Activated gamma-delta T cell (primary cell): ENCODE results near the gene AHSG.

Experiments
- DNase-seq: peaks from one replicate; lab custom pipeline; 2025; lab: John Stamatoyannopoulos, UW

AHSG gene

DNA sequence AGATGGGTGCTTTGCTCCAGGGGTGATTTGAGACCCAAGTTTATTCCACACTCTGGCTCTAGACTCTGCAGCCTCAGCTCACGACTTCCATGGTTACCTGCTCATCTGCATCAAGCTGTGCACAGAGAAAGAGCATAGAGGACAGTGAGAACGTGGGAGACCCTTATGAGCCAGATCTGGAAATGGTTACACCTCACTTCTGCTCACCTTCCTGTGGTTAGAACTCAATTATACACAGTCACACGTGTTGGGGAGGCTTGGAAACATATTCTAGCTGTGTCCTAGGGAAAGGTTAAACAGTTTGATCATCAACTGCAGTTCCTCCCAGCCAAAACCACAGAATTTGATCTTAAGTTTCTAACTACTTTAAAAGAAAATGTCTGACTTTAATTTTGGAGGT, 29.2 kb downstream of the AHSG start:
- DNase-seq, result no peak

DNA sequence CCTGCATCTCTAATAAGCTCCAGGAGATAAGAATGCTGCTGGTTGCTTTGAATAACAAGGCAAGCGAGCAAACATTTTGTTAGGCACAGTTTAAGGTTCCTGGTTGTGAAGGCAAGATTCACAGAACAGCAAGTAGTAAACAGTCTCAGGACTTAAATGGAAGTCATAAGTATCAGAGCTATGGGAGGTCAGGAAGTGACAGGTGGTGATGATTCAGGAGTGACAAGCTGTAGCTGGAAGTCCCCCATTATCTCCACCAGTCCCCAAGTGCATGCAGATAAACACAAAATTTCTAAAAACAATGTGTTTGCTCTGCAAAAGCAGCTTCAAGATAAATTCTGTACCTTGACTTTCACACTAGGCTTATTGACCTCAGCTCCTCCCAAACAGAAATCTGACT, 30.6 kb downstream of the AHSG start:
- DNase-seq, result no peak

DNA sequence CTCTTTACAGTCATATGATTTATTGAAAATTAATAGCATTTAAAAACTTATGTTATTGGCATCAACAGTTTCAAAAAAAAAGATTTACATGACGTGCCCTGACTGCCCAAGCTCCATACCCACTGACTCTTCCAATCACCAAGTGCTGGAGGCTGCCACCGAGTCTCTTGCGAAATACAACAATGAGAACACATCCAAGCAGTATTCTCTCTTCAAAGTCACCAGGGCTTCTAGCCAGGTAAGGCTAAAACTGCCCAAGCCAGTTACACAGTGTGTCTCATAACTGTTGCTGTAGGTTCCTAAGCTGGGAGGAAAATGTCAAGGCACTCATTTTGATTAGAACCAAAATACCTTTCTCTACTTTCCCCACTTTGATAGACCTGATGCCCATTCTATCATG, 31.8 kb downstream of the AHSG start:
- DNase-seq, result no peak

DNA sequence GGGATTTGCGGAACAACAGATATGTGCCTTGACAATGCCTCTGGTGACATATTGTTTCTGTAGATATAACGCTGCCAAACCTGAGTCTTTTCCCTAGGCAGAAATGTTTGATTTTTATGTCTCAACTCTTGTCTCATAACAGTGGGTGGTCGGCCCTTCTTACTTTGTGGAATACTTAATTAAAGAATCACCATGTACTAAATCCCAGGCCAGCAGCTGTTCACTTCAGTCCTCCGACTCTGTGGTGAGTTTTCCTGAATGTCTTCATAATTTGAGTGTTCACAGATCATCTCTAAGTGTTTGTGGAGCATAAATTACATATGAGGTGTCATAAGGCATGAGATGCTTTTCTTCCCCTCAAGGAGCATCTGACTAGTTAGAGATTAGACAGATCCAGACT, 33.2 kb downstream of the AHSG start:
- DNase-seq, result no peak

DNA sequence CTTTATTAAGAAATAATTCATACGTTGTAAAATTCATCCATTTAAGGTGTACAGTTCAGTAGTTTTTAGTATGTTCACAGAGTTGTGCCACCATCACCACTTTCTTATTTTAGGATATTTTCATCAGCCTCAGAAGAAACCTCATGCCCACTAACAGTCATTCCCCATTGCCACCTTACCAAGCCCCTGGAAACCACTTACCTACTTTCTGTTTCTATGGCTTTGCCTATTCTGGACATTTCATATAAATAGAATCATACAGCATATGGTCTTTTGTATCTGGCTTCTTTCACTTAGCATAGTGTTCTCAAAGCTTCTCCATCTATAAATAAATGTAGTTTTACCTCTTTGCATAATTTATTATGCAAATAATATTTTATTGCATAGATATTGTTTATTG, 34.0 kb downstream of the AHSG start:
- DNase-seq, result no peak

DNA sequence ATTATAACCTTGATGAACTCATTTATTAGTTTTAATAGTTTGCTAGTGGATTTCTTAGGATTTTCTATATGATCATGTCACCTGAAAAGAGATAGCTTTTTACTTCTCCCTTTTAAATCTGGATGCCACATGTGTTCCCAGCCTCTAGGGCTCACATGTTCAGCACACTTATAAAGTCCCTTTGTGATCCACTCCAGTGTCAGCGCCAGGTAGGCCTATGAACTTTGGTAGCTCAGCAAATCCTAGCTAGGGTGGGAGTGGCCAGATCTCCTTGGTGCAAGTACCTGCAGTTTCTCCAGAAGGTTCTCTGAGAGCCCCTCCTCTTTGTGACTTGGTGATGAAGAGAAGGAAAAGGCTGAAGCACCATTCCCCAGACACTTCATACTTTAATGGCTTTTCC, 36.0 kb downstream of the AHSG start:
- DNase-seq, result no peak

DNA sequence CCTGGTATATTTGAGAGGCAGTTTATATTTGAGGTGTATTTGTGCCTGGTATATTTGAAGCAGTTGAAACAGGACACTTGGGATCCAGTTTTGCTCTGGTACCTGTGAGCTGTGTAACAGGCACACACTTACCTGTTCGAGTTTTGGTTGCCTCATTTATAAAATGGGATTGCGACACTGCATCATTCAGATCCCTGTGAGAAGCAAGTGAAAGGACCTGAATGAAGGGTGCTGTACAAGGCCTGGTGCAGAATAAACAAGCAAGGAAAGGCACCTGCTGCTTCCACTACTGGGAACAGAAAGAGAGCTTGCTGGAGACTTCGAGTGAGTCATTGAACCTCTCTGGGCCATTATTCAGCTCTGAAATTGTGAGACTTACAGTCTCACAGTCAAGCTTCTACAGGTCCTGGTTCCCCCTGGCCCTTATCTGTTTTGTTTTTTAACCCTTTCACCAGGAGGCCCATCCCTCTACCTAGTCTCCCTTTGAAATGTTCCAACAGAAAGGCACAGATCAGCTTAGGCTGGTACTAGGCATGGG, 38.9 kb downstream of the AHSG start:
- DNase-seq, result no peak

DNA sequence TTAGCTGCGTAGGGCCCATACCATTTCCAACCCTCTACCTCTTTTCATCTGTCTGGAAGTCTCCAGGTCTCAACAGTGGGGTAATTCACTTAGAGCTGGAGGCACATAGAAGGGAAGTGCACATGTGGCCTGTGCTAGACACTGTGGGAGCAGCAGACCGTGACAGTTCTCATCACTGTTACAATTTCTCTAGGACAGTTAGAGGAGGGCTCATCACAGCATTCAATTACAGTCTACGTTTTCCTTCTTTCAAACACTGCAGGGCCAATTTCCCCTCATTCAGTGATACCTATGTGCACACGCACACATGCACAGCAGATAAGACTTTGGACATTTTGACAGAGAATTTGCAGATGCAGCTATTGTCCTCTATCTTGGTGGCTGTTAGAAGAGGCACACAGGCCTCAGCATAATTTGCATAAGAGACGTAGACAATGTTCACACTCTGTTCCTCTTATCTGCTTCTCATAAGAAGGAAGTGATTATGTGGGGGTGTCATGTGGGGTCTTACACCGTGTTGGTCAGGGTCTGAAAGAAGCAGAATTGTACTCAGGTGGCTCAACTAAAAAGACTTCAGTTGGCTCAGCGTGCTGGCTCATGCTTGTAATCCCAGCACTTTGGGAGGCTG, 40.3 kb downstream of the AHSG start:
- DNase-seq, result no peak

DNA sequence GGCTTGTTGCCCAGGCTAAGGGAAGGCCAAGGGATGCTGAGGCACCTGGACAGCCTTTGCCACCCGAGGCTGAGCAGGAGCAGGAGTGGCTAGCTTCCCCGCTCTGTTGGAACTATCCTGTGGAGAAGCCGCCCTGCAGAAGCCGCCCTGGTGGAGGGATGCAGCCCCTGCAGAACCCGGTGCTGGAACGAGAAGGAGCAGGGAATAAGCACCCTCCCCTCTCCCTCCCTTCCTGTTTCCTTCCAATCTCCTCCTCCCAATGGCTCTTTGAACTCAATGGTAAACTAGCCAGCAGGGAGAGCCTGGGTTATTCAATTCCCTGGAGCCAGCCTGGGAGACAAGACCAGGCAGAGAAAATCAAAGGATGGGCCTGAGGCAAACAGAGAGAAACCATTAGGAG, 41.1 kb downstream of the AHSG start:
- DNase-seq, result no peak

DNA sequence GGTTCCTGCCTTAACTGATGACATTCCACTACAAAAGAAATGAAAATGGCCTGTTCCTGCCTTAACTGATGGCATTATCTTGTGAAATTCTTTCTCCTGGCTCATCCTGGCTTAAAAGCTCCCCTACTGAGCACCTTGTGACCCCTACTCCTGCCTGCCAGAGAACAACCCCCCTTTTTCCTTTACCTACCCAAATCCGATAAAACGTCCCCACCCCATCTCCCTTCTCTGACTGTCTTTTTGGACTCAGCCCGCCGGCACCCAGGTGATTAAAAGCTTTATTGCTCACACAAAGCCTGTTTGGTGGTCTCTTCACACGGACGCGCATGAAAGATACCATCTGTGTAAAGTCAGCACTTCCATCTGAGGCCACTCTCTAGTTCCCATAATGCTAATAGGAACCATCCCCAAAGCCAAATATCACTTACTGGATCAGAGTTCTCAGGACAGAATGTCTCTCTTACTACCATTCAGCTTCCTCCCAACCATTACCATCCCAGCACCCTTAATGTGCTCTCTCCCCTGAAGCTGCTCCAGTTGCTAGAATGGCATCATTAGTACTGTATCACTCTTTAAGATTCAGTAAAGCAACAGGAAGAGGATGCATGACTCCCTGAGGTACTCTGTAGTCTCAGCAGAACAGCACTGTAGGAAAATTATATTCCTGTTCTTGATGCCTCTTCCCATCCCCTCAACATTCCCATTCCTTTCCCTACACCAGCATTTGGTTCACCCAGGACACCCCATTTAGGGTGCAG, 50.7 kb downstream of the AHSG start:
- no peak for DNase-seq

DNA sequence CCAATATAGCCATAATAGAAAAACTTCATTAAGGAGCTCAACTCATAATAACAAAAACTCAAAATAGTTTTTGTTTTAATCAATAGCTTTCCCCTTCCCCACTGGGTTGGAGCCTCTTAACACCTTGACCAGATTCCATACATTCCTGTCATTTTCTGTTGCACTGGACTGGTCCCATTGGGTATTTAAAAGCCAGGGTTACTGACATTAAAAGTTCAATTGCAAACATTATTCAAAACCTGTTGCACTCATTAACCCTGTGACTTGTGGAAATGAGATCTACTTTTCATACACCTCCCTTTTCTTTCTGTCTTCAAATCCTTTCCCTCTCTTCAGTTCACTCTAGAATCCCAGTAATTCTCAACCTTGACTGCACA, 51.2 kb downstream of the AHSG start:
- DNase-seq, result no peak

DNA sequence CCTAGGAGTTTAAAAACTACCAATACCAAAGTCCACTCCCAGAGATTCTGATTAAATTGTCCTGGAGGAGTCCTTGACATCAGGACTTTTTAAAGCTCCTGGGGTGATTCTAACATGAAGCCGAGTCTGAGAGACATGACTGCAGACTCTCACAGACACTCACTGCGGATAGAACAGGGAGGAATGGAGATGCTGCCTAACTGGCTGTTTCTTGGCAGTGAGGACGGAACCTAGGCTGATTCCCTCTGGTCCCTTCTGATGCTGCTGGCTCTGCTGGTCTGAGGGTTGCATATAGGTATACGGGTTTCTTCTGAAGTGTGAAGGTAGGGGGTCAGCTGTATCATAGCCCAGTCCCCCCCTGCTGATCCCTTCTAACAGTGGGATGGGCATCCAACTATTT, 51.6 kb downstream of the AHSG start:
- DNase-seq, result no peak

DNA sequence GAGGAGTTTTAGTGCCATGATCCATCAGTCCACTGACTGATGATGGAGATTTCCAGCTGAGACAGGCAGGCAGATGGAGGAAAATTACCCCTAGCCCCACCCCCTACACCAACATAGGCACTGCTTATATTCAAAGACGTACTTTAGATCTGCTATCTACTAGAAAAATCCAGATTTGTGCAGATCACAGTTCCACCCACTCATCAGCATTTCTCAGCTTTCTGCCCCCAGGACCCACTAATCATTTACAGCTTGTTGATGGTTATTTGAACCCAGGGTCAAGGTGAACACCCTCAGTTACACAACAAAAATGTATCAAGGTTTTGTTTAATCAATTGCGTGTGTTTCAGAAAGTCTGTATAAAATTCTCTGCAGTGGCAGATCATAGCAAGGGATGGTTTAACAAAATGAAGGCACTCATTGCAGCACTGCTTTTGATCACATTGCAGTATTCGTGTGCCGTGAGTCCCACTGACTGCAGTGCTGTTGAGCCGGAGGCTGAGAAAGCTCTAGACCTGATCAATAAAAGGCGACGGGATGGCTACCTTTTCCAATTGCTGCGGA, 52.8 kb downstream of the AHSG start, which contains the start of gene HRG:
HRG (plus strand) TSS at position 390 of the 564 bp plus-strand sequence; CDS start at position 408, 18 bp downstream.
- no peak for DNase-seq

DNA sequence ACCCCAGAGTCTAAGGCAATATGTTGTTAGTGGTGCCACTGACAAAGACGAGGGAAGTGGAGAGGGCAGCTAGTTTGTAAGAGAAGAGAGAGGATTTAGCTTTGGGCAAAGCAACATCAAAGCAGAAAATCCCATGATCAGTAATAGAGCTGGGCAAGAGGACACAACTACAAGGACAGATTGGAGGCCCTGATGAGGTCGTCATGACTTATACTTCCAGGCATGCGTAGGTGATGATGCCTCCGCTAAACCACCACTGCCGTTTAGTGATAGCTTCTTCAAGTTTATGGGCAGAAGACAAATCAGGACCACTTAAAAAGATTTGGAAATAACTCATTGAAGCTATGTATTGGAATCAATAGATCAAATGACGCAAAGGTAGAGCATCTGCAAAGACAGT, 55.6 kb downstream of the AHSG start:
- no peak for DNase-seq

DNA sequence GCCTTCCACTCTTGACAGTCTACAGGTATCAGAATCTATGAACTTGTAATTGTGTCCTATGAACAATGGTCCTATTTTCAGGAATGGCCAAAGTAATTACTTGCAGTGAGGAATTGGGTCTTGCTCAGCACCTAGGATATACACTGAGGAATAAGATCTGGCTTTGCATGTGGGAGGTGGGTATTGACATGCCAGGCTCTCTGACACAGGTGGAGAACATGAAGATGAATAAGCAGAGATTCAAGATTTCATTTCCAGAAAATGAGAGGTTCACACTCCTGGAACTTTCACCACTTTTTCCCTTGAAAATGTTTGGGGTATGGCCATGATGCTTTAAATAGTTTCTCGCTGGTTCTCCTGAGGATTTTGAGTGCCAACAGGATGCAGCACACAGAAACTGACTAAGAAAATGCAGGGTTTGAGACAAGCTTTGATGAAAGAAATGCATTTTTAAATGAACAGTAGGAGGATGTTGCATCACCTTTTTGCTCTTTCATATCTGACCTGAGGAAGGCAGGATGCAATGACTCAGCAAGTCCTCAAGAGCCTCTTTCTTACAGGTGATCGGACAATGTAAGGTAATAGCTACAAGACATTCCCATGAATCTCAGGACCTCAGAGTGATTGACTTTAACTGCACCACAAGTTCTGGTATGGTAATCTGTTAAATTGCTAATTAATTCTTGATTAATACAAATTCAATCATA, 56.7 kb downstream of the AHSG start:
- DNase-seq, result no peak

DNA sequence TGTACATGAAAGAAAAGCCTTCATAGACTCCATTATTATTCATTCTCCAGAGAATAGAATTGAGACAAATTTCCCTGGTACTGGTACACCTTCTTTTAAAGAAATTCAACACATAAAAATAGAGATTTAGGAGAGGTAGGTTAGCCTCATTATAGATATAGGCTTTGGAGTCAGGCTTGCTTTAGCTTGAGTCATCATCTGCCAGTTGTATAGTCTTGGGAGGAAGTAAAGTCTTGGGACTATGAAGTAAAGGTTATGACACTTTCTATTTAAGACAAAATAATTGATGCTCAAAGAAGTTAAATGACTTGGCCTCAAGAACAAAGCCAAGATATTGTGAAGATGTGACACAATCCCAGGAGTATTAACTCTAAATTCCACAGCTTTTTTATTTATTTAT, 57.3 kb downstream of the AHSG start:
- no peak for DNase-seq
